Uterus (tissue), 2 donors: ENCODE results near the gene SPRN.

ENCODE experiments used
- CTCF ChIP-seq, 4 experiments: fragments of 200-600 bp in 2 of 4; fragments of 450-650 bp in 2 of 4; sonication (generic) in 2 of 4; IDR thresholded peaks; one replicate each; pipeline ENCODE4 v1.5.1; 2016 to 2019; ENCODE audit warnings: antibody characterized with exemption in 4 of 4, mild to moderate bottlenecking in 2 of 4, moderate library complexity in 1 of 4
- POLR2A ChIP-seq, 2 donors: fragments of 450-650 bp; IDR thresholded peaks; one replicate each; pipeline ENCODE4 v1.6.1; 2016; ENCODE audit warnings: antibody characterized with exemption in 2 of 2, mild to moderate bottlenecking in 1 of 2, moderate library complexity in 1 of 2

- TF ChIP-seq CTCF (IDR thresholded peaks at IDR 0.05) = no peak
- TF ChIP-seq POLR2A (IDR thresholded peaks at IDR 0.05) = no peak
These were observed 18.8 kb upstream of the SPRN start for GRCh38 chr10:133442967-133443924.
